ENCODE data around the gene CD5L. TPM values are rescaled to one million over a fixed set of nuclear protein-coding genes. Genes with fewer than 3 reads are reported as not detected.

Gene CD5L
- total RNA-seq, 2 experiments from 2014 or later: not detected

GRCh38 chr1:157803851-157804250, 37.8 kb downstream of the CD5L start:
- ATAC-seq (no peak), DNase-seq (no peak)
- ChIA-PET CTCF (no interaction called here), POLR2A (no interaction called here)
- no peaks in the 10 kb centered on the region for H3K36me3 Mint-ChIP-seq (ENCODE audit: low read depth)
- H3K4me1 Mint-ChIP-seq (ENCODE audit: low read depth): no peaks in the 10 kb centered on the region
- H3K27me3 Mint-ChIP-seq (ENCODE audit: low read depth): peaks cover 2% of the 10 kb centered on the region
- no peaks in the 10 kb centered on the region for H3K9me3 Mint-ChIP-seq (ENCODE audit: insufficient read depth)
- no peak overlapping the region for H3K27ac Mint-ChIP-seq
- no peak overlapping the region for H3K4me3 Mint-ChIP-seq

- Mint-ChIP-seq H3K27ac (no peak overlapping the region), H3K4me1 (ENCODE audit: low read depth) (no peaks in the 10 kb centered on the region), H3K9me3 (ENCODE audit: insufficient read depth) (no peaks in the 10 kb centered on the region), H3K4me3 (no peak overlapping the region), H3K27me3 (ENCODE audit: low read depth) (no peaks in the 10 kb centered on the region), H3K36me3 (ENCODE audit: low read depth) (no peaks in the 10 kb centered on the region)
- ChIA-PET POLR2A (no interaction called here), CTCF (no interaction called here)
- DNase-seq: no peak
- no peak for ATAC-seq
These were observed 41.6 kb downstream of the CD5L start for GRCh38 chr1:157799996-157800395.

- no peak overlapping the region for H3K4me3 Mint-ChIP-seq
- H3K27me3 Mint-ChIP-seq (ENCODE audit: low read depth): no peaks in the 10 kb centered on the region
- no peak for DNase-seq
- ATAC-seq: no peak
- H3K36me3 Mint-ChIP-seq (ENCODE audit: low read depth): no peaks in the 10 kb centered on the region
- ChIA-PET CTCF (no interaction called here), POLR2A (no interaction called here)
- H3K27ac Mint-ChIP-seq: no peak overlapping the region
- no peaks in the 10 kb centered on the region for H3K4me1 Mint-ChIP-seq (ENCODE audit: low read depth)
- H3K9me3 Mint-ChIP-seq (ENCODE audit: insufficient read depth): peaks cover 8% of the 10 kb centered on the region
These were observed 43.4 kb downstream of the CD5L start for GRCh38 chr1:157798211-157798610.

- Mint-ChIP-seq H3K4me1 (ENCODE audit: low read depth) (peaks cover 10% of the 10 kb centered on the region), H3K36me3 (ENCODE audit: low read depth) (no peaks in the 10 kb centered on the region), H3K27me3 (ENCODE audit: low read depth) (peaks cover 2% of the 10 kb centered on the region), H3K9me3 (ENCODE audit: insufficient read depth) (no peaks in the 10 kb centered on the region), H3K4me3 (no peak overlapping the region), H3K27ac (no peak overlapping the region)
- CTCF ChIA-PET: no interaction called here
- no peak for DNase-seq
- ATAC-seq: no peak
- POLR2A ChIA-PET: no interaction called here
These were observed 56.4 kb downstream of the CD5L start for GRCh38 chr1:157785248-157785647.

- ChIA-PET POLR2A (no interaction called here), CTCF (no interaction called here)
- Mint-ChIP-seq H3K4me1 (ENCODE audit: low read depth) (peaks cover 10% of the 10 kb centered on the region), H3K36me3 (ENCODE audit: low read depth) (no peaks in the 10 kb centered on the region), H3K27ac (no peak overlapping the region), H3K4me3 (no peak overlapping the region), H3K9me3 (ENCODE audit: insufficient read depth) (no peaks in the 10 kb centered on the region), H3K27me3 (ENCODE audit: low read depth) (peaks cover 2% of the 10 kb centered on the region)
- DNase-seq (no peak), ATAC-seq (no peak)
These were observed 56.8 kb downstream of the CD5L start for GRCh38 chr1:157784801-157785200.

GRCh38 chr1:157782931-157783330, 58.7 kb downstream of the CD5L start:
- ChIA-PET POLR2A (no interaction called here), CTCF (interaction anchor here (1.2 kb wide), 1 partner anchor 11 kb away, joined by 3 read pairs; no protein-coding TSS in a partner anchor)
- H3K36me3 Mint-ChIP-seq (ENCODE audit: low read depth): no peaks in the 10 kb centered on the region
- H3K27ac Mint-ChIP-seq: no peak overlapping the region
- H3K27me3 Mint-ChIP-seq (ENCODE audit: low read depth): peaks cover 2% of the 10 kb centered on the region
- no peak for DNase-seq
- no peaks in the 10 kb centered on the region for H3K9me3 Mint-ChIP-seq (ENCODE audit: insufficient read depth)
- no peak for ATAC-seq
- no peak overlapping the region for H3K4me3 Mint-ChIP-seq
- H3K4me1 Mint-ChIP-seq (ENCODE audit: low read depth): peaks cover 10% of the 10 kb centered on the region

GRCh38 chr1:157781048-157781447, 60.6 kb downstream of the CD5L start:
- Mint-ChIP-seq H3K4me3 (no peak overlapping the region), H3K27me3 (ENCODE audit: low read depth) (peaks cover 2% of the 10 kb centered on the region), H3K36me3 (ENCODE audit: low read depth) (no peaks in the 10 kb centered on the region), H3K27ac (no peak overlapping the region), H3K9me3 (ENCODE audit: insufficient read depth) (no peaks in the 10 kb centered on the region), H3K4me1 (ENCODE audit: low read depth) (peaks cover 10% of the 10 kb centered on the region)
- CTCF ChIA-PET: no interaction called here
- ATAC-seq: no peak
- POLR2A ChIA-PET: no interaction called here
- no peak for DNase-seq

Other genes starting within 250 kb of the CD5L start
- not detected for gene FCRL4, start 243.7 kb downstream of the CD5L start, total RNA-seq
- gene FCRL3, start 141.0 kb downstream of the CD5L start, total RNA-seq: under 1 TPM; 0.37 to 0.42 TPM
- not detected for gene FCRL2, start 64.7 kb downstream of the CD5L start, total RNA-seq
- gene FCRL1, start 21.7 kb downstream of the CD5L start, total RNA-seq: not detected
- not detected for gene KIRREL1, start 151.8 kb upstream of the CD5L start, total RNA-seq

All from activated CD8-positive, alpha-beta T cell treated with anti-CD3 and anti-CD28 coated beads, Interleukin-2, amount 10 ng/mL, durations not matched to agents 7 days and 5 days (primary cell).